ENCODE measurements around the gene MTMR3. TPM values are rescaled to one million over a fixed set of nuclear protein-coding genes. Genes with fewer than 3 reads are reported as not detected.

Gene MTMR3
- total RNA-seq, result 19.0 and 25.1 TPM in 2 replicates

DNA sequence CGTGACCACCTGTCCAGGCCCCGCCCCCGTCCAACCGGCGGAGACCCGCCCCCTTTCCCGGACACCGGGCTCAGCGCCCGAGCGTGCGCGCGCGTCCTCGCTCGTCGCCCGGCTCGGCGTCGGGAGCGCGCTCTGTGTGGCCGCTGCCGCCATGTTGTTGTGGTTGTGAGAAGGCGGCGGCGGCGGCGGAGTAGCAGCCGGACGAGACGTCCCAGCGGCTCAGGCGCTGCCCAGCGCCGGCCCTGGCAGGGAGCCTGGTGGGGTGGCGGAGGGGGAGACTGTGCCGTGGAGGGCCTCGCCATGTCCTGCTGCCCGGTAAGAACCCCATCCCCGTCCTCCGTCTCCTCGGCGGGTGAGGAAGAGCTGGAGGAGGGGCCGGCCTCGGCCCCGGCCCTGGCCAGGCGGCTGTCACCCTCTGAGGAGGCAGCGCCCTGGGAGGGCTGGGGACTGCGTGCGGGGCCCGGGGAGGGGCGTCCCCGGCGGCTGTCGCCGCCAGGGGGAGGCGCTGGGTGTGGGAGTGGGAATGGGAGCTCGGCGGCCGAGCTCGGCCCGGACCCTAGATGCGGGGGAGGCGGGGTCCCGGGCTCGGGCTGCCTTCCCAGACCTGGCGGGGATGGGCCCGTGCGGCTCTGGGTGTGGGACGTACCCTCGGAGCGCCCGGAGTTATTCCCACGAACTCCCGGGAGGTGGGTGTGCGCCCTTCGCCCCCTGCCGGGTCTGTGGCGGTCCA lies at the start of gene MTMR3:
Gene MTMR3, plus strand, starts transcription at position 130 of the 730 bp plus-strand sequence. CDS start 87,886 bp downstream, outside the sequence.

DNA sequence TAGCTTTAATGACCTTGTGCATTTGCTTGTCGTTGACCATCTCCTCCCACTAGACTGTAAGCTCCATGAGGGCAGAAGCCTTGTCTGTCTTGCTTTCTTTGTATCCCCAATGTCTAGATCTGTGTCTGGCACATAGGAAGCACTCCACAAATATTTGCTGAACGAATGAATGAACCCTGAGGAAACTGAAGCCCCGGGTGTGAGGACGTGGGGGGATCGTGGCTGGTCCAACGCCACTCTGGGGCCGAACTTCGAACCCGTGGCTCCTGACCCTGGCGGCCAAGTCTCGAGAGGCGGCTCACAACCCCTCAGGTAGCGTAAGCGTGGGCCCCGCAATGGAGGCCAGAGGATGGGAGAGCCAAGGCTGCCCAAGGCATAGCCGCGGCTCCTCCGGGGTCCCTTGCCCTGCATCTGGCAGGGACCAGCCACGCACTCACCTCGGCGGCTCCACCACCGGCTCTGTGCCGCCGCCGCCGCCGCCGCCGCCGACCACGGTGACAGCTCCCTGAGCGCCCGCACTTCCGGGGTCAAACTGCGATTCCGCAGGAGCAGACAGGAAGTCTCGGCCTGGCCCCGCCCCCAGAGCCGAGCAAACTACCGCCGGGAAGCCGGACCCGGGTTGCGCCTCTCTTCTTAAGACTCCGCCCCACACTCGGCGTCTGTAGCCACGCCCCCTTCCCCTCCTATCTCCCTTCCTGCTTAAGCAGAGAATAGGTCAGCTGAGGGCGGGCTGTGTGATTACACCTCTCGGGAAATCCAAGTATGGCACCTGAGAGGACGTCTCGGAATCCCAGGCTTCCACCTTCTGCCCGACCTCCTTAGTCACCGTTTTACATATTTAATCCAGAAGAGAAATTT lies 45.0 kb upstream of the MTMR3 start, which contains the start of gene ASCC2:
Gene ASCC2, minus strand, starts transcription at position 534 of the 858 bp plus-strand sequence. CDS start 5,949 bp downstream, outside the sequence.

DNA sequence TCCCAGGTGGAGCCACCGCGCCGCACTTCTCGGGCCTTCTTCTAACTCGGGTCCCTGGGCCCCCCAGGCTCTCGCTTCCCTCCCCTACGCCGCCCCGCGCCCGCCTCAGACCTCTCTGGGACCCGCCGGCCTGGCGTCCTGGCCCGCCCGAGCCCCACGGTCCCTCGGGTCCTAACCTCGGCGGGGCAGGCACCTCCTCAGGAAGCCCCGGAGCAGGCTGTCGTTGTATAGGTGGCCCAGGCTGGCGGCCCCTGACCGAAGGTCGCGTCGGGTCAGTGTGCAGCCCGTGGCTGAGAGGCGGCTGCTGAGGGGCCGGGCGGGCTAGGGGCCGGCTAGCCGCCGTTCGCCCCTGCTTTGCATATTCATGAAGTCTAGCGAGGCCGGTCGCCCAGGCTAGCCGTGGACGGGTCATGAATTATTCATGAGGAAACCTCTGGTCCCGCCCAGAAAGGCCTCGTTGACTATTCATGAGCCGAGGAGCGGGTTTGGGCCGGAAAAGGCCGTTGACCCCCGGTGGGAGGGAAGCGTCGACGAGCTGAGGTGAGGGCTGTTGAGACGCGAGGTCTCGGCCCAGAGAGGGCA lies 197.1 kb downstream of the MTMR3 start, which contains the start of gene HORMAD2:
Gene HORMAD2, plus strand, starts transcription at position 513 of the 582 bp plus-strand sequence. CDS start 13,489 bp downstream, outside the sequence.

Other genes with a start within 250 kb of the MTMR3 start
- under 0.01 TPM in 2 replicates for gene CABP7, start 163.2 kb upstream of the MTMR3 start, total RNA-seq
- 13.3 and 15.7 TPM in 2 replicates for gene ZMAT5, start 116.2 kb upstream of the MTMR3 start, total RNA-seq
- 74.5 and 89.1 TPM in 2 replicates for gene UQCR10, start 115.8 kb upstream of the MTMR3 start, total RNA-seq
- gene ASCC2, start 44.9 kb upstream of the MTMR3 start, total RNA-seq, result 24.3 and 28.2 TPM in 2 replicates
- not detected in 2 replicates for gene HORMAD2, start 197.3 kb downstream of the MTMR3 start, total RNA-seq

All from endothelial cell of coronary artery (primary cell).